Subcutaneous adipose tissue (tissue), 4 donors: ENCODE measurements around the gene SYTL3. TPM values are rescaled to one million over a fixed set of nuclear protein-coding genes. Genes with fewer than 3 reads are reported as not detected.

ENCODE experiments used
- CTCF ChIP-seq: fragments of 450-650 bp; IDR thresholded peaks from one replicate; pipeline ENCODE4 v1.5.1; 2016; ENCODE audit warnings: low read depth, mild to moderate bottlenecking, control low read depth, antibody characterized with exemption, moderate library complexity
- total RNA-seq, 4 donors: library from RNA; depleted of rRNA; stranded (reverse); fragments of >200 nt; gene quantifications; one replicate each; pipeline ENCODE4 v1.1.0, GENCODE V29; 2016

The SYTL3 gene
- total RNA-seq, 4 donors from 2014 or later: 1.3 to 18.2 (median 6.3) TPM

DNA sequence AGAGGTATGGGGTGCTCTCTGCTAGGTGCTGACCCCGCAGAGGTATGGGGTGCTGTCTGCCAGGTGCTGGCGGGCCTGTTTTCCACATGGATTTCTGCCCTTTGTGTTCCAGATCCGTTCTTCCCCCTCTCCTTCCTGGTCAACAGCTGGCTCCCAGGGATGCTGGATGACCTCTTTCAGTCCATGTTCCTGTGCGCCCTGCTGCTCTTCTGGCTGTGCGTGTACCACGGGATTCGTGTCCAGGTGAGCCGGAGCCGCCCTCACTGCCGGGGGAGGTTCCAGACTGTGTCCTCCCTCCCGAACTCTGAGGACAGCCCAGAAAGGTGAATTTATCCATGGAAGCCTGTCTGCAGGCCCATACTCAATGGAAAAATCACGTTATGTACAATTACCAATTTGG, 41.6 kb upstream of the SYTL3 start:
- TF ChIP-seq CTCF: no peak

- no peak for TF ChIP-seq CTCF
Measured at GRCh38 chr6:158609455-158610155, 40.2 kb upstream of the SYTL3 start.

GRCh38 chr6:158610319-158610968, 39.4 kb upstream of the SYTL3 start:
- TF ChIP-seq CTCF: no peak

GRCh38 chr6:158611039-158611438, 38.8 kb upstream of the SYTL3 start:
- TF ChIP-seq CTCF: no peak

DNA sequence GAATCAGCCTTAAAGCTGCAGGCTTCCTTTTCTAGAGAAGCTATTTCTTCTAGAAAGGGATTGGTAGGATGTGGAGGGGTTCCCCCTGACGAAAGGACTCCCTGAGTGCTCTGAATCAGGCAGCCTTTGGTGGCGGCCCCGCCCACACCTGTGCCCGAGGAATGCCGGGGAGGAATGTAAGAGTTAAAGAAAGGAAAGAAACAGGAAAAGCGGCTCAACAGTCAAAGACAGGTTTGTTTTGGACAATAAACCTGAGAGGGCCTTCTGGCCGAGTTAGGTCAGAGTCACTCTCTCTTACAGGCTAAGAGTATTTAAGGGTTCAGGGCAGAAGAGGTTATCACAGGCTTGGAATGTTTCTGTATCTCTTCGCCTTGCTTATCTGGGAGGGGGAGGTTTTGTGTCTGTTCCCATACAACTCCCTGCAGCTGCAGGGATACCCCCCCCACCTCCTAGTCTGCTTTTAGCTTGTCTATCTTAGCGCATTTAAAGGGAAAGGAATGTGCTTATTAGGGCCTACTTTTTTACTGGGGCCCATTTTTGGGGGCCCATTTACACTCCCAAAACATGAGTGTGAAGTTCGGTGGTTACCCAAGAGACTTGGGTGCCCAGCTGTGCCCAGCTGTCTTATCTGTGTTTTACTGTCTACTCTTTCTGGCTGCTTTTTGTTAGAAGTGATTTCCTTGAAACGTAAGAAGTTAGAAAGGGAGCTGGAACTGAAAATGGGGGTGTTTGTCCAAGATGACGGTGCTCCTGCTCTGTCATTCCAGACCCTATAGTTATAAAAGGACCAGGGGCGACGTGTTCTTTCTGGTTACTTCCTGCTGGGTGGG, 38.1 kb upstream of the SYTL3 start:
- no peak for TF ChIP-seq CTCF

- no peak for TF ChIP-seq CTCF
Measured at GRCh38 chr6:158619922-158620801, 29.7 kb upstream of the SYTL3 start.
